SU-DHL-6 (cell line): ENCODE measurements around the gene IL27RA.

ENCODE experiments used
- EZH2phosphoT487 ChIP-seq: fragments of 200-600 bp; sonication (generic), shearing (Covaris generic); conservative IDR thresholded peaks from 2 replicates; pipeline ENCODE4 v1.6.1; 2018; ENCODE audit warnings: mild to moderate bottlenecking, antibody characterized with exemption, low read length, moderate library complexity, mixed read lengths
- TF ChIP-seq, protein P1 (sequence below): fragments of 200-600 bp; sonication (generic); IDR thresholded peaks from one replicate; pipeline ENCODE4 v1.5.1; 2017; ENCODE audit warnings: antibody characterized with exemption, mild to moderate bottlenecking, low read length, moderate library complexity; ENCODE audit not compliant: insufficient read depth, poor library complexity, severe bottlenecking

- TF ChIP-seq, protein P1, sequence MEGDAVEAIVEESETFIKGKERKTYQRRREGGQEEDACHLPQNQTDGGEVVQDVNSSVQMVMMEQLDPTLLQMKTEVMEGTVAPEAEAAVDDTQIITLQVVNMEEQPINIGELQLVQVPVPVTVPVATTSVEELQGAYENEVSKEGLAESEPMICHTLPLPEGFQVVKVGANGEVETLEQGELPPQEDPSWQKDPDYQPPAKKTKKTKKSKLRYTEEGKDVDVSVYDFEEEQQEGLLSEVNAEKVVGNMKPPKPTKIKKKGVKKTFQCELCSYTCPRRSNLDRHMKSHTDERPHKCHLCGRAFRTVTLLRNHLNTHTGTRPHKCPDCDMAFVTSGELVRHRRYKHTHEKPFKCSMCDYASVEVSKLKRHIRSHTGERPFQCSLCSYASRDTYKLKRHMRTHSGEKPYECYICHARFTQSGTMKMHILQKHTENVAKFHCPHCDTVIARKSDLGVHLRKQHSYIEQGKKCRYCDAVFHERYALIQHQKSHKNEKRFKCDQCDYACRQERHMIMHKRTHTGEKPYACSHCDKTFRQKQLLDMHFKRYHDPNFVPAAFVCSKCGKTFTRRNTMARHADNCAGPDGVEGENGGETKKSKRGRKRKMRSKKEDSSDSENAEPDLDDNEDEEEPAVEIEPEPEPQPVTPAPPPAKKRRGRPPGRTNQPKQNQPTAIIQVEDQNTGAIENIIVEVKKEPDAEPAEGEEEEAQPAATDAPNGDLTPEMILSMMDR: no peak
- TF ChIP-seq EZH2phosphoT487: no peak
These were observed 9.1 kb upstream of the IL27RA start for GRCh38 chr19:14022469-14022868.
